GM19372 (cell line): ENCODE measurements around the gene SLC66A2.

Experiments
- ATAC-seq: cut with Tn5 transposase; IDR thresholded peaks from one replicate; pipeline ENCODE4 v1.9.1; 2021; ENCODE audit warnings: mild to moderate bottlenecking, low read depth, moderate library complexity; ENCODE audit not compliant: unreplicated experiment

Gene SLC66A2

GRCh38 chr18:79921984-79922965, 29.2 kb downstream of the SLC66A2 start:
- no peak for ATAC-seq

GRCh38 chr18:79919089-79919488, 32.4 kb downstream of the SLC66A2 start:
- no peak for ATAC-seq

- no peak for ATAC-seq
Measured at GRCh38 chr18:79918615-79919011, 32.8 kb downstream of the SLC66A2 start.

GRCh38 chr18:79917853-79918614, 33.4 kb downstream of the SLC66A2 start:
- ATAC-seq, result no peak

DNA sequence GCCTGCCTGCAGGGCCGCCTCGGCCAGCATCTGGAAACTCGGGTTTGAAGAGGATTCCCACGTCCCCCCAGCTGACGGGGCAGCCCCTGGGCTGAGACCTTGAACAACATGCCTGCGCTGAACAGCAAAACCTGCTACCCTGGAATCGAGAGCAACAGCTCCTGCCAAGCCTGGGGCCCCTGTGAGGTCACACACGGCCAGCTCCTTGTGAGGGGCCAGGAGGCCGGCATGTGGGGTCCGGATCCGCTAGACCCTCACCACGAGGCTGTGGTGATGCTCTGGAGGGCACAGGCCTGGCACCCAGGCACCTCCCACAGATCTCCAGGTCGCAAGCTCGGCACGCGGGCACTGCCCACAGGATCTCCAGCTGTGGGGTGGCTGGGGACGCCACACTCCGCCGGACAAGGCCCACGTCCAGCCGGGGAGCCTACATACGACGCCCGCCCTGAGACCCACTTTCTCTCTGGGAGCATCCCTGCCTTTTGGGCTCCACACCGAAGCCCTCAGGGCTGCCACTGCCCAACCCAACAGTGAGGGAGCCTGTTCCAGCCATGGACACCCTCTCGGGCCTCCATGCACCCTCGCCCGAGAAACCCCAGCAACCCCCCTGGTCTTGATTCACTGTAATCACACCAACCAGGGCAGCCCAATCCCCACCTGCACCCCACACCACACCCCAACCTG, 34.1 kb downstream of the SLC66A2 start:
- ATAC-seq, result no peak

DNA sequence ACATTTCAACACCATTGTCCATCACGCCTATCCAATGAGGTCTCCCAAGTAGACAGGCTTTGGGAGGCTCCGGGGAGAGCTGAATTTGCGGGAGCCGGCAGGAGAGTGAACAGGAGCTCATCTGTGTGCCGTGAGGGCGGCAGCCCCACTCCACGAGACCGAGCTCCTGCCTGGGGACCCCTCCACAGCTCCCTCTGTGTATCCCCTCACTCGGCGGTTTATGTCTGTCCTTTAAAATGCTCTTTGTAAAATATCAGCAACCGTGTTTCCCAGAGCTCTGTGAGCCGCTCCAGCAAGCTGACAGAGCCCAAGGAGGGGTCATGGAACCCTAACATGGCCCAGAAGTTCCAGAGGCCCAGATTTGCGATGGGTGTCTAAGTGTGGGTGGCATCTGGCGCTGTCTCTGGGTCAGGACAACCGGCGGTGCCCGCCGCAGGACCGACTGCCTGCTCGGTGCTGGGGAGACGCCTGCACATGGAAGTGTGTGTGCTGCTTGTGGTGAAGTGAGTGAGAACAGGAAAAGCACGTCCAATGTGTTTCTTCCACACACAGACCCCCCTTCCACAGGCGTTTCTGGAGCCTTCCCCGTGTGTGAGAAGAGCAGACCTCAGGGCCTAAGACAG, 34.8 kb downstream of the SLC66A2 start:
- ATAC-seq, result no peak

GRCh38 chr18:79916128-79916494, 35.3 kb downstream of the SLC66A2 start:
- ATAC-seq, result no peak

DNA sequence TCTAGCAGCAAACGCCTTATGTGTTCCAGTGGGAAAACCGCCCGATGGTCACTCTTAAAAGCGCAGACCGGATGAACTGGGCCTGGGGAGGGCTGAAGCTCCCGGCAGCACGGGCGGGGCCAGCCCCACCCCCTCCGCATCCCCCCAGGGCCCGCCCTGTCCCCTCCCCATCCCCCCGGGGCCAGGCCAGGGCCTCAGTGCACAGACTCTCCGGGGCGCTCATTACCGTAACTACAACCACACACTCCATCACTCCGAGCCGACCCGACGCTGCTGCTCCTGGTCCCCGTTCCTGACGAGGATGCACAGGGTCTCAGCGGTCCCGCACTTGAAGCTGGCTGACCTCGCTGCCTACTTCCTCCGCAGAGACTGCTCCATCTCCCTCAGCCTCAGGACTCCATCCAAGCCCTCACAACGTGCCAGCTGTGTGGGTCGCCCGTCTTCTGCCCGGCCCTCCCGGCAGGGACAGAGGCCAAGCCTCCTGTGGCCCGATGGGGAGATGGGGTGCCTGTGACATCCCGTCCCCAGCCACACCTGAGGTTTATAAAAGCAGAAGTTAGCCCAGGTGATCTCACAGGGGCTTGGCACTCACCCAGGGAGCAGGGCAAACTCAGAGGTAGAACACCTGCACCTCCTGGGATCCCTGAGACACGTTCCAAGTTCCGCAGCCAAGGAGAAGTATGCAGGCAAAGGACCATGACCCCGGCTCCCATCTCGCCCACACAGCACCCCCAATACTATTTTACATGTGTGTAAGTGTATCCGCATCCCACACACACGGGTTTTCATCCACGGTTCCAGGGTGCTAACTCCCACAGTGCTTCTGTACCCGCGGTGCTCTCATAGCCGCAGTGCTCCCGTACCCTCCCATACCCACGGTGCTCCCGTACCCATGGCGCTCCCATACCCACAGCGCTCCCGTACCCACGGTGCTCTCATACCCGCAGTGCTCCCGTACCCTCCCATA, 36.0 kb downstream of the SLC66A2 start:
- no peak for ATAC-seq

DNA sequence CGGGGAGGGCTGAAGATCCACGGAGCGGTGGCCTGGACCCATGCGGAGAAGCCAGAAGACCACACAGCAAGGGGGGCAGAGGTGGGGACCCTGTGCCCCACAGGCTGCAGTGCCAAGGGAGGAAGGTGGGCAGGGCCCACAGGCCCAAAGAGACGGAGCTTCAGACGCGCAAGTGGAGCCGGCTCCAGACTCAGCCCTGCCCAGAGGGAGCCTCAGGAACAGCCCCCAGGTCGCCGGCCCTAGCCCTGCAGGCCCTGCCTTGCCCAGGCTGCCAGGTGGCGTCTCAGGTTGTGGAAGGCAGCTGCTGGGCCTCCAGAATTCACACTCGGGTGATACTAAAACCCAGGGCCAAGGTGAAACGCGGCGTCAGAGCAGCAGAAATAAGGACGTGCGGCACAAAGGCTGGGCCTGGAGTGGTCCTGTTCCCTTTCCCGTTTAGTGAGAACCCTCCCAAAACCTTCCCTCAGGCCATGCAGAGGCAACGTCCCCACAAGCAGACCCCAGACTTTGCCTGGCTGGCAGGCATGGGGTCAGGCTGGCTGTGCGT, 36.8 kb downstream of the SLC66A2 start:
- ATAC-seq, result no peak

DNA sequence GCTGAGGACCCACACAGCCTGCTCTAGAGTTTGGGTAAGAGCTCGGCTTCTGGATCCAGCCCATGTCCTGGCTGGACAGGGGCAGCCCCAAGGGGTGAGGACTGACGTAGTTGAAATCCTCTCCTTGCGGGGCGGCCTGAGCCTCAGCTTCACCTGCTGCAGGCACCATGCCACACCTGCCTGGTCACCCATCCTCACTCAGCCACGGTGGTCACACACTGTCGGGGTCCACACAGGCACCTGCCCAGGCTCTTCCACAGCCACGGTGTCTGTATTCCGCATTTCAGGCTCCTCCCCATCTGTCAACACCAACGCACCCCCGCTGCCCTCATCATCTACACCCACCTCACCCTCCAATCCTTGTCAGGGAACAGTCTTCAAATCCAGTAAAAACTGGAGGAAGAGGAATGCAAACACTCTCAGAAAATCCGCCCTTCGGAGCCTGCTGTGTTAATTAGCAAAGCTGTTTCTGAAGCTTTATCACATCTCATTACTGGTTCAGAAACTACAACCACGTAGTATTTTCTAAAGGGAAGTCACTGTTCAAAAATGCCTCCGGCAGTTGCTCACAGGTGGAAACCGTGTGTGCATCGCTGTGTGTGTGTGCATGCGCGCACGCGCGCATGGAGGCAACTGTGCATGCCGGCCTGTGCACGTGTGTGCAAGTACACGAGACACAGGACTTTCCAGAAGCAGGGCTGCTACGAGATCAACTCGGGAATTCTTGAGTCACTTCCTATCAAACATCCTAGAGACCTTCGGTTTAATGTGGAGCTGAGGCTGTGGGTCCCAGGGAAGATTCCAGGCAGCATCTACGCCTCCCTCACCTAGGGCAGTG, 38.2 kb downstream of the SLC66A2 start:
- no peak for ATAC-seq

- ATAC-seq, result no peak
Measured at GRCh38 chr18:79912409-79912991, 39.0 kb downstream of the SLC66A2 start.

DNA sequence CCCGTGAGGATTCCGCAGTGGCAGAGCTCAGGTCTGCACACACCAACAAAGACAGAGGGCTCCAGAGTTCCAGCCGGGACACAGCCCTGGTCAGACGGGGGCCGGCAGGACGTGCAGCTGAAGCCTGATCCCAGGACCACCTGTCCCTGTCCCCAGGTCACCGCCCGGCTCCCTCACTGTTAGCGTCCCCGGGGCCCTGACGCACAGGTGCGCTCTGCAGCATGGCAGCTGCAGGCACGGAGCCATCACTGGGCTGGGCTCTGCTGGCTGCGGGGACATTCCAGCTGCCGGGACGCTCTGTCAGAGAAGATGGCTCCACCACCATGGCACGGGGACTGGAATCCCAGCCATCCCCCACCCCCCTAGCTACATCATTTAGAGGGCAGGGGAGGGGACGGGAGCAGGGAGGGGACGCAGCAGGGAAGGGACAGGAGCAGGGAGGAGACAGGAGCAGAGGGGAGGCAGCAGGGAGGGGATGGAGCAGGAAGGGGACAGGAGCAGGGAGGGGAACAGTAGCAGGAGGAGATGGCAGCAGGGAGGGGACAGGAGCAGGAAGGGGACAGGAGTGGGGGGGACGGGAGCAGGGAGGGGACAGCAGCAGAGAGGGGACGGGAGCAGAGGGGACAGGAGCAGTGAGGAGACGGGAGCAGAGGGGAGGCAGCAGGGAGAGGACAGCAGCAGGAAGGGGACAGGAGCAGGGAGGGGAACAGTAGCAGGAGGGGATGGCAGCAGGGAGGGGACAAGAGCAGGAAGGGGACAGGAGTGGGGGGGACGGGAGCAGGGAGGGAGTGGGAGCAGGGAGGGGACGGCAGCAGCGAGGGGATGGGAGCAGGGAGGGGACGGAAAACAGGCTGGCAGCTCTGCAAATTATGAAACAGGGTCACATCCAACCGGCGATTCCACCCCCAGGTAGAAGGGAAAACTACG, 39.8 kb downstream of the SLC66A2 start:
- no peak for ATAC-seq

DNA sequence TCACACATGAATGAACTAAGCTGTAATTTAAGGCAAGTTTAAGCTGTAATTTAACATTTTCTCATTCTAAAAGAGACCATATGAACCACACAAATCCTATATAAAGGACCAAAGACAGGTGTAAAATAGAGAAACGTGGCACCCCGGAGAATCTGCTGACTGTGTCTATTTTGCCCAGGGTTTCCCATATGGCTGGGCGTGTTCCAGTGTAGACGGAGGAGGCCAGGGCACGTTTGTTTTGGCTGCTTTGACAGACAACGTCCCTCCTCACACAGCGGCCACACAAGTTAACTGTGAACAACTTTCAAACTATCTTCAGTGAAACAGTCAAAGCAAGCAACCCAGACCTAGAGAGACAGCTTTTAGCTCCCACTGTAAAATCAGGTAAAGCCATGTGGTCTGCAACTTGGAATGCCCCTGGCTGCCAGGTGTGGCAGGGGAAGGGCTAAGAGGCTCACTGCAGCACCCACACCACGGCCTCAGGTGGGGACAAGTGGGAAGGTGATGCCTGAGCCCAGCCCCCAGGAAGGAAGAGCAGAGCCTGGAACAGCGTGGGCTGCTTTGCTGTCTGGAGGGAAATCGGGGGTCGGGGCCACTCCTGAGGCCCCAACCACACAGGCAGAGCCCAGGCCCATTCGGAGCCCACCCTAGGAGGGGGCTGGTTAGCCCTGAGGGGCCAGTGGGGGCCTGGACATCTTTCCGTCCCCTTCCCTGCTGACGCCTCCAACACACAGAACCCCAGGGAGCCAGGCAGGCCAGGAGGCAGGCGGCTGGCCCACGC, 40.7 kb downstream of the SLC66A2 start:
- no peak for ATAC-seq

DNA sequence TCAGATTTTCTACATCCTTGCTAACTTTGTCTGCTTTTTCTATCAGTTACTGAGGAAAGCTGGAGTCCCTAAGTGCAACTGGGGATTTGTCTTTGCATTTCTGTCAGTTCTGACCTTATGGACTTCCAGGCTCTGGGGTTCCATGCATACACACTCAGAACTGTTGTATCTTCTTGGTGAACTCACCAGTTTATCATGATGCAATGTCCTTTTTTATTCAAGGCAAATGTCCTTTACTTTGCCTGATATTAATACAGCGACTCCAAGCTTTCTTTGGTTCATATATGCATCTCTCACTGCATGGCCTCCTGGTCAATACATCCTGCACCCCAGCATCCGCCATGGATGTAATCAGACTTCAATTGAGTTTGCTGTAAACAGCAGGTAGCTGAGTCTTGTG, 44.7 kb downstream of the SLC66A2 start:
- ATAC-seq, result no peak

DNA sequence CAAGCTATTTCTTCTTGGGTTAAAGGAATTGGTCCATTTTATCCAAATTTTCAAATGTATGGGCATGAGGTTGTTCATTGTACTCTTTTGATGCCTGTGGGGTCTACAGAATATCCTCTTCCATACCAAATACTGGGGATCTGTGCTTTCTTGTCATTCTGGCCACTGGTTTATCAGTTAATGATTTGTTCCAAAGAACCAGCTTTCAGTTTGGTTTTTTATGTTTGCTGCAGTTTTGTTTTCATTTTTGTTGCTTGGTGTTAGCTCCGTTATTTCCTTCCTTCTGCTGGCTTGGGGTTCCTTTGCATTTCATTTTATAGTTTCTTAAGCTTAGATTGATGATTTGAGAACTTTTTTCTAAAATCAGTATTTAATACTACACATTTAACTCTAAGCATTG, 45.5 kb downstream of the SLC66A2 start:
- ATAC-seq, result no peak

DNA sequence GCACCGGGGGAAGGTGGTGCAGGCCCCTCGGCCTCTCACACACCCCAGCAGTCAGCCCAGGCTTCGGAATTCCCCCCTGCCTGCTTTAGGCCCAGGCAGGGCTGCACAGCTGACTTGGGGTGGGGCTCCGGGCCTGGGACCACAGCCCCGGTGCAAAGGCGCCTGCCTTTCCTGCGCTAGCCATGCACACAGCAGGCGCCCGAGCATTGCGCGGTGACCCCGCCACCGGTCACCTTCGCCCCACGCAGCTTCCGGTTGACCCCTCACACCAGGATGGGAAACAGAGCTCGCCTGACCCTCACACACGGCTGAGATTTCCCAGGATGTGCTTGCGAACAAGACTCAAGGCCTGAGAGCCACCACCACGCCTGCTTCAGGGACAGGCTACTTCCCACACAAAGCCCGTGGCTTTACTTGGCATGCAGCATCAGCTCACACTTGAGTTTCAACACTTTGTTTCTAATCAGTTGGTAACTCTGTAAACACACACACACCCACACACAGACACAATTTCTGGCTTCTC, 46.0 kb downstream of the SLC66A2 start:
- ATAC-seq, result no peak
